ENCODE data around the gene FHOD3.
A peak's percentile ranks its signal among the peaks of the same experiment; 100 is the strongest.

Gene FHOD3

GRCh38 chr18:36564841-36565240 is 267.3 kb downstream of the FHOD3 start:
- no peak for DNase-seq

- no peak for DNase-seq
These were observed 270.3 kb downstream of the FHOD3 start for GRCh38 chr18:36567800-36568199.

GRCh38 chr18:36568487-36568886 is 271.0 kb downstream of the FHOD3 start:
- DNase-seq = no peak

GRCh38 chr18:36572135-36572856 is 274.8 kb downstream of the FHOD3 start:
- peak; percentile 30 to 68 for DNase-seq

GRCh38 chr18:36576339-36576738 is 278.8 kb downstream of the FHOD3 start:
- no peak for DNase-seq

- no peak for DNase-seq
These were observed 281.6 kb downstream of the FHOD3 start for GRCh38 chr18:36578871-36579710.

GRCh38 chr18:36580266-36580665 is 282.8 kb downstream of the FHOD3 start:
- DNase-seq = peak in 1 of 2 experiments; percentile 15

- no peak for DNase-seq
These were observed 283.6 kb downstream of the FHOD3 start for GRCh38 chr18:36580874-36581750.

GRCh38 chr18:36582988-36583745 is 285.7 kb downstream of the FHOD3 start:
- no peak for DNase-seq

- DNase-seq = no peak
These were observed 292.5 kb downstream of the FHOD3 start for GRCh38 chr18:36589857-36590543.

- no peak for DNase-seq
These were observed 293.4 kb downstream of the FHOD3 start for GRCh38 chr18:36590621-36591580.

GRCh38 chr18:36592282-36592681 is 294.8 kb downstream of the FHOD3 start:
- DNase-seq = no peak

GRCh38 chr18:36593001-36593400 is 295.5 kb downstream of the FHOD3 start:
- DNase-seq = no peak

GRCh38 chr18:36593641-36594040 is 296.1 kb downstream of the FHOD3 start:
- no peak for DNase-seq

- no peak for DNase-seq
These were observed 297.1 kb downstream of the FHOD3 start for GRCh38 chr18:36594621-36595020.

- DNase-seq = no peak
These were observed 297.7 kb downstream of the FHOD3 start for GRCh38 chr18:36595046-36595817.

- DNase-seq = no peak
These were observed 298.3 kb downstream of the FHOD3 start for GRCh38 chr18:36595818-36596215.

GRCh38 chr18:36597636-36598035 is 300.1 kb downstream of the FHOD3 start:
- DNase-seq = no peak

GRCh38 chr18:36600548-36600947 is 303.0 kb downstream of the FHOD3 start:
- no peak for DNase-seq

- no peak for DNase-seq
These were observed 303.8 kb downstream of the FHOD3 start for GRCh38 chr18:36601316-36601715.
